Activated T-cell treated with anti-CD3 and anti-CD28 coated beads, Interleukin-2, amount 50 U/mL, for 72 hours (primary cell): ENCODE data around the gene NAT10. TPM values are rescaled to one million over a fixed set of nuclear protein-coding genes. Genes with fewer than 3 reads are reported as not detected.
"Not testable (repeated sequence)": the region's sequence is repeated elsewhere in the genome, so short reads cannot be mapped to it uniquely, and the experiment has no call there.

ENCODE experiments used
- ATAC-seq, 2 donors: fragments of 150-1000 bp; cut with Tn5 transposase; replicated peaks in 1 of 2; 2 replicates each; pipeline ENCODE4 v1.10.0; 2021; ENCODE audit warnings: moderate library complexity in 2 of 2, mild to moderate bottlenecking in 1 of 2
- DNase-seq, 2 donors: peaks; one replicate each; pipeline ENCODE4 v3.0.0; 2021 to 2022; ENCODE audit warnings: mixed read lengths in 1 of 2
- H3K27ac Mint-ChIP-seq: one replicate; pipeline ENCODE4 v1.8.0; 2022; ENCODE audit warnings: mild to moderate bottlenecking, moderate library complexity, mixed read lengths
- H3K27me3 Mint-ChIP-seq: one replicate; pipeline ENCODE4 v1.8.0; 2022; ENCODE audit warnings: low read depth, mixed read lengths
- H3K36me3 Mint-ChIP-seq, 2 donors: one replicate each; pipeline ENCODE4 v1.8.0; 2022; ENCODE audit warnings: mixed read lengths in 2 of 2, mild to moderate bottlenecking in 1 of 2; ENCODE audit not compliant: insufficient read depth in 2 of 2
- H3K4me1 Mint-ChIP-seq: one replicate; pipeline ENCODE4 v1.8.0; 2022; ENCODE audit warnings: low read depth, mixed read lengths
- H3K4me3 Mint-ChIP-seq, 2 donors: one replicate each; pipeline ENCODE4 v1.8.0; 2022; ENCODE audit warnings: mild to moderate bottlenecking in 2 of 2, mixed read lengths in 2 of 2, moderate library complexity in 2 of 2
- H3K9me3 Mint-ChIP-seq, 2 donors: one replicate each; pipeline ENCODE4 v1.8.0; 2022; ENCODE audit warnings: mixed read lengths in 2 of 2
- total RNA-seq, 2 donors: library from RNA; stranded (reverse); gene quantifications; one replicate each; pipeline ENCODE4 v1.2.3, GENCODE V29; 2022

The NAT10 gene
- total RNA-seq, result 10 to 100 TPM; 64.4 to 77.0 TPM

GRCh38 chr11:34105079-34105956, at the start of gene NAT10:
TSS of gene NAT10 (plus strand) at chr11:34105629. CDS start at chr11:34108226, 2,597 bp downstream.
- Mint-ChIP-seq H3K4me1 (peaks cover 53% of the 10 kb centered on the region), H3K27me3 (no peaks in the 10 kb centered on the region), H3K4me3 (peak within 1 kb of the TSS; percentile 94 to 97), H3K36me3 (peaks cover 13 to 24% of the 10 kb centered on the region in 2 donors), H3K27ac (peak within 1 kb of the TSS; percentile 96), H3K9me3 (no peaks in the 10 kb centered on the region)
- DNase-seq (peak; percentile 95 to 98), ATAC-seq (peak; percentile 94 to 95)

GRCh38 chr11:34056672-34057071, 48.8 kb upstream of the NAT10 start:
- H3K4me1 Mint-ChIP-seq, result peaks cover 57% of the 10 kb centered on the region
- no peaks in the 10 kb centered on the region for H3K9me3 Mint-ChIP-seq
- H3K27ac Mint-ChIP-seq, result peak overlapping the region; percentile 60
- peaks cover 9 to 27% of the 10 kb centered on the region in 2 donors for H3K36me3 Mint-ChIP-seq
- DNase-seq, result no peak
- peak overlapping the region in 1 of 2 donors; percentile 68 for H3K4me3 Mint-ChIP-seq
- no peak for ATAC-seq
- H3K27me3 Mint-ChIP-seq, result no peaks in the 10 kb centered on the region

DNA sequence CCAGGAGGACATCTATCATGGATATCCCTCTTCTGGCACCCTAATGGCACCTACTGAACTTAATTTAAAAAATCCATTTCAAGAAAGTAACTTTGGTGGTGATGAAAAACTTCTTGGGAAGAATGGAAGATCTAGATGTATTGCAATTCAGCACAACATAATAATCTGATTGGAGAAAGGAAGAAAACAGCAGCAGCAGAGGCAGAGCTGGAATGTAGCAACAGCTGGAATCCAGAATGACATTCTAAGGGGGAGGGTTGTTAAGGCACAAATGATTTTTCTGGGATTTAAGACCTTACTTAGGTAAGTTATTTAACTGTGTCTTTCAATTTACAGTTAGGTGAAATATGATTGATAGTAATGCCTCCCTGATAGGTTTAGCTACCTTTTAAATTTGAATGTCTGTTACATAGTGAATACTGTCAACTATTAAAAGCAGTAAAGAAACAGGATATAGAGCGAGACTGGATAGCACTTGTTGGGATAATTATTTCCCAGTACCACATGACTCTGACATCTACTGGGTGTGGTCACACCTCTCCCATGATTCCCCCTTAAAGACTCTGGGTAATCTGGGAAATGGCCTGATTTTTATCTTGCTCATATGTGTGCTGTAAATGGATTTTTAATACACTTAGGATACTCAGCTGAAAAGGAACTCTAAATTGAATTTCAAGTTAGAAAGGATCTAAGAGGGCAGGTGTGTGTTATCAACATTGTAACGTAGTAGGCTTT, 42.2 kb upstream of the NAT10 start:
- Mint-ChIP-seq H3K9me3 (no peaks in the 10 kb centered on the region), H3K4me1 (peaks cover 73% of the 10 kb centered on the region), H3K4me3 (no peak overlapping the region), H3K36me3 (peaks cover 0 to 22% of the 10 kb centered on the region in 2 donors), H3K27ac (peak overlapping the region; percentile 41), H3K27me3 (no peaks in the 10 kb centered on the region)
- ATAC-seq (no peak), DNase-seq (no peak)

- ATAC-seq (no peak), DNase-seq (no peak)
- no peak overlapping the region for H3K4me3 Mint-ChIP-seq
- no peaks in the 10 kb centered on the region for H3K9me3 Mint-ChIP-seq
- peaks cover 0 to 14% of the 10 kb centered on the region in 2 donors for H3K36me3 Mint-ChIP-seq
- peaks cover 65% of the 10 kb centered on the region for H3K4me1 Mint-ChIP-seq
- H3K27me3 Mint-ChIP-seq, result no peaks in the 10 kb centered on the region
- no peak overlapping the region for H3K27ac Mint-ChIP-seq
Measured at GRCh38 chr11:34064291-34064690, 41.1 kb upstream of the NAT10 start.

GRCh38 chr11:34065505-34066203, 39.8 kb upstream of the NAT10 start:
- peaks cover 74% of the 10 kb centered on the region for H3K4me1 Mint-ChIP-seq
- peak overlapping the region in 1 of 2 donors; percentile 54 for H3K4me3 Mint-ChIP-seq
- H3K27ac Mint-ChIP-seq, result peak overlapping the region; percentile 94
- DNase-seq (peak; percentile 30 to 32), ATAC-seq (peak; percentile 79 to 91)
- peaks cover 0 to 10% of the 10 kb centered on the region in 2 donors for H3K36me3 Mint-ChIP-seq
- no peaks in the 10 kb centered on the region for H3K9me3 Mint-ChIP-seq
- H3K27me3 Mint-ChIP-seq, result no peaks in the 10 kb centered on the region

DNA sequence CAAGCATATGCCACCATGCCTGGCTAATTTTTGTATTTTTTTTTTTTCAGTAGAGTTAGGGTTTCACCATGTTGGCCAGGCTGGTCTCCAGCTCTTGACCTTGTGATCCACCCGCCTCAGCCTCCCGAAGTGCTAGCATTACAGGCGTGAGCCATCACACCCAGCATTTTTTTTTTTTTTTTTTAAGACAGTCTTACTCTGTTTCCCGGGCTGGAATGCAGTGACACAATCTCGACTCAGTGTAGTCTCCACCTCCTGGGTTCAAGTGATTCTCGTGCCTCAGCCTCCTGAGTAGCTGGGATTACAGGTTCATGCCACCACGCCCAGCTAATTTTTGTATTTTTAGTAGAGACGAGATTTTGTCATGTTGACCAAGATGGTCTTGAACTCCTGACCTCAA, 38.7 kb upstream of the NAT10 start:
- H3K4me3 Mint-ChIP-seq, H3K27me3 Mint-ChIP-seq: not testable (repeated sequence)
- peak overlapping the region; percentile 63 for H3K27ac Mint-ChIP-seq

GRCh38 chr11:34067383-34068065, 37.9 kb upstream of the NAT10 start:
- Mint-ChIP-seq H3K36me3 (peaks cover 0 to 14% of the 10 kb centered on the region in 2 donors), H3K27me3 (no peaks in the 10 kb centered on the region), H3K9me3 (no peaks in the 10 kb centered on the region), H3K4me1 (peaks cover 73% of the 10 kb centered on the region), H3K27ac (peak overlapping the region; percentile 50), H3K4me3 (peak overlapping the region in 1 of 2 donors; percentile 12)
- no peak for ATAC-seq
- no peak for DNase-seq

More for the DNA sequence above, 38.7 kb upstream of the NAT10 start:
- Mint-ChIP-seq H3K36me3 (peaks cover 0 to 14% of the 10 kb centered on the region in 2 donors), H3K4me1 (peaks cover 80% of the 10 kb centered on the region)
- not testable (repeated sequence) for ATAC-seq, H3K9me3 Mint-ChIP-seq, DNase-seq

DNA sequence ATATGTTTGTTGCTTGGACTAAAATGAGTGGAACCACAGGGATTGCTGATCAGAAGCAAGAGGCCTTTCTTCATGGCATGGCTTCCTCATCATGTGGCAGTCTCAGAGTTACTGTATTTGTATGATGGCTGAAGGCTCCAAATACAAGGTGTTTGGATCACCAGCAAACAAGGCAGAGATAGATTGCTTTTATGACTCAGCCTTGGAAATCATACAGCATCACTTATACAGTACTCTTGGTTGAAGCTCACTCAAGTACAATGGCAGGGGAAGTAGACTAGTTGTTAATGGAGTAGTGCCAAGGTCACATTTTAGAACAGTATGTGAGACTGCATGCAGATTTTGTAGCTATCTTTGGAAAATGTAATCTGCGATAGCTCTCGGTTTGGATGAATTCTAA, 37.3 kb upstream of the NAT10 start:
- peaks cover 70% of the 10 kb centered on the region for H3K4me1 Mint-ChIP-seq
- peaks cover 0 to 12% of the 10 kb centered on the region in 2 donors for H3K36me3 Mint-ChIP-seq
- H3K27ac Mint-ChIP-seq, result peak overlapping the region; percentile 12

GRCh38 chr11:34071306-34071705, 34.1 kb upstream of the NAT10 start:
- Mint-ChIP-seq H3K4me1 (peaks cover 61% of the 10 kb centered on the region), H3K27ac (peak overlapping the region; percentile 80), H3K36me3 (peaks cover 2 to 13% of the 10 kb centered on the region in 2 donors)
- DNase-seq, H3K27me3 Mint-ChIP-seq, ATAC-seq, H3K9me3 Mint-ChIP-seq, H3K4me3 Mint-ChIP-seq: not testable (repeated sequence)

More for the DNA sequence above, 37.3 kb upstream of the NAT10 start:
- Mint-ChIP-seq H3K9me3 (no peaks in the 10 kb centered on the region), H3K4me3 (no peak overlapping the region), H3K27me3 (no peaks in the 10 kb centered on the region)
- DNase-seq (no peak), ATAC-seq (peak in 1 of 2 donors; percentile 49)

GRCh38 chr11:34072041-34072440, 33.4 kb upstream of the NAT10 start:
- H3K27ac Mint-ChIP-seq, result peak overlapping the region; percentile 46

DNA sequence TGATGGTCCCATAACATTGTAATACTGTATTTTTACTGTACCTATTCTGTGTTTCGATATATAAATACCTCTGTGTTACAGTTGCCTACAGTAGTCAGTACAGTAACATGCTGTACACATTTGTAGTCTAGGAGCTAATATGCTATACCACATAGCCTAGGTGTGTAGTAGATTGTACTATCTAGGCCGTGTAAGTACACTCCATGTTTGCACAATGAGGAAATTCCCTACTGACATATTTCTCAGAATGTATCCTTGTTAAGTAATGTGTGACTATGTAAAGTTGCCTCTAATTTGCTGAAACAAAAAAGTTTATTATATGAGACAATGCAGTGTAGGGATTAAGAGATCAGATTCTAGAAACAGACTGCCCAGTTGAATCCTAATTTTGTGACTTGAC, 32.6 kb upstream of the NAT10 start:
- ATAC-seq, result no peak
- DNase-seq, result no peak
- H3K27me3 Mint-ChIP-seq, result no peaks in the 10 kb centered on the region
- H3K27ac Mint-ChIP-seq, result no peak overlapping the region
- no peaks in the 10 kb centered on the region for H3K9me3 Mint-ChIP-seq
- H3K4me1 Mint-ChIP-seq, result peaks cover 49% of the 10 kb centered on the region
- H3K4me3 Mint-ChIP-seq, result no peak overlapping the region
- H3K36me3 Mint-ChIP-seq, result peaks cover 2 to 13% of the 10 kb centered on the region in 2 donors

More at GRCh38 chr11:34072041-34072440, 33.4 kb upstream of the NAT10 start:
- H3K36me3 Mint-ChIP-seq, result peaks cover 2 to 13% of the 10 kb centered on the region in 2 donors
- ATAC-seq, result no peak
- H3K4me3 Mint-ChIP-seq, result no peak overlapping the region
- no peaks in the 10 kb centered on the region for H3K27me3 Mint-ChIP-seq
- H3K9me3 Mint-ChIP-seq, result no peaks in the 10 kb centered on the region
- no peak for DNase-seq
- peaks cover 56% of the 10 kb centered on the region for H3K4me1 Mint-ChIP-seq

GRCh38 chr11:34074391-34074790, 31.0 kb upstream of the NAT10 start:
- no peaks in the 10 kb centered on the region for H3K9me3 Mint-ChIP-seq
- peak overlapping the region; percentile 61 for H3K27ac Mint-ChIP-seq
- H3K27me3 Mint-ChIP-seq, result no peaks in the 10 kb centered on the region
- peaks cover 41% of the 10 kb centered on the region for H3K4me1 Mint-ChIP-seq
- H3K36me3 Mint-ChIP-seq, result peaks cover 5 to 18% of the 10 kb centered on the region in 2 donors
- H3K4me3 Mint-ChIP-seq, result no peak overlapping the region
- DNase-seq (no peak), ATAC-seq (no peak)
